DND-41 (cell line): ENCODE results near the gene PXDC1.

Source experiments
- CTCF ChIP-seq: IDR thresholded peaks from 2 replicates; pipeline ENCODE4 v1.5.1; 2012; ENCODE audit warnings: borderline replicate concordance, low read length, moderate library complexity, mild to moderate bottlenecking; ENCODE audit not compliant: poor library complexity, severe bottlenecking; ENCODE audit errors: extremely low read depth
- EZH2 ChIP-seq: IDR thresholded peaks from 3 replicates; pipeline ENCODE4 v1.6.1; 2012; ENCODE audit warnings: borderline replicate concordance, low read depth, mild to moderate bottlenecking, moderate library complexity, low read length, inconsistent platforms; ENCODE audit not compliant: severe bottlenecking

GRCh38 chr6:3797231-3798054 lies 45.9 kb upstream of the PXDC1 start:
- no peak for TF ChIP-seq EZH2
- TF ChIP-seq CTCF = no peak
